Osteocyte (in vitro differentiated cells): ENCODE results near the gene CGB2. TPM values are rescaled to one million over a fixed set of nuclear protein-coding genes. Genes with fewer than 3 reads are reported as not detected.
"Not testable (repeated sequence)": the region's sequence is repeated elsewhere in the genome, so short reads cannot be mapped to it uniquely, and the experiment has no call there.

Experiments
- DNase-seq: peaks from one replicate; pipeline ENCODE4 v3.0.0; 2021; ENCODE audit warnings: mixed read lengths; ENCODE audit not compliant: unreplicated experiment; ENCODE audit errors: extremely low spot score
- H3K27ac Mint-ChIP-seq: one replicate; pipeline ENCODE4 v1.8.0; 2021; ENCODE audit warnings: mild to moderate bottlenecking, mixed read lengths; ENCODE audit not compliant: unreplicated experiment
- H3K27me3 Mint-ChIP-seq: one replicate; pipeline ENCODE4 v1.8.0; 2021; ENCODE audit warnings: mixed read lengths; ENCODE audit not compliant: unreplicated experiment
- H3K36me3 Mint-ChIP-seq: one replicate; pipeline ENCODE4 v1.8.0; 2021; ENCODE audit warnings: mixed read lengths; ENCODE audit not compliant: unreplicated experiment
- H3K4me1 Mint-ChIP-seq: one replicate; pipeline ENCODE4 v1.8.0; 2021; ENCODE audit warnings: mixed read lengths; ENCODE audit not compliant: unreplicated experiment
- H3K4me3 Mint-ChIP-seq: one replicate; pipeline ENCODE4 v1.8.0; 2021; ENCODE audit warnings: mild to moderate bottlenecking, moderate library complexity, mixed read lengths; ENCODE audit not compliant: unreplicated experiment
- H3K9me3 Mint-ChIP-seq: one replicate; pipeline ENCODE4 v1.8.0; 2021; ENCODE audit warnings: mixed read lengths; ENCODE audit not compliant: unreplicated experiment
- CTCF ChIP-seq: fragments of 200-600 bp; sonication (generic); IDR thresholded peaks from 2 replicates; pipeline ENCODE4 v1.5.0; 2021; ENCODE audit warnings: antibody characterized with exemption, mild to moderate bottlenecking, moderate library complexity
- total RNA-seq: library from RNA; stranded (reverse); gene quantifications from 2 replicates; pipeline ENCODE4 v1.2.1, GENCODE V29; 2021

The CGB2 gene
- total RNA-seq, 1 donor from 2014 or later, result not detected

- DNase-seq, H3K4me1 Mint-ChIP-seq, H3K9me3 Mint-ChIP-seq, H3K4me3 Mint-ChIP-seq, H3K27ac Mint-ChIP-seq, H3K27me3 Mint-ChIP-seq, H3K36me3 Mint-ChIP-seq: not testable (repeated sequence)
- peak; percentile 46 for TF ChIP-seq CTCF
Observed at GRCh38 chr19:49036815-49037214, 5.1 kb downstream of the CGB2 start, which contains the start of gene CGB1. Gene CGB1, minus strand, starts transcription at chr19:49036895. Its CDS starts 184 bp downstream, at chr19:49036711.

DNA sequence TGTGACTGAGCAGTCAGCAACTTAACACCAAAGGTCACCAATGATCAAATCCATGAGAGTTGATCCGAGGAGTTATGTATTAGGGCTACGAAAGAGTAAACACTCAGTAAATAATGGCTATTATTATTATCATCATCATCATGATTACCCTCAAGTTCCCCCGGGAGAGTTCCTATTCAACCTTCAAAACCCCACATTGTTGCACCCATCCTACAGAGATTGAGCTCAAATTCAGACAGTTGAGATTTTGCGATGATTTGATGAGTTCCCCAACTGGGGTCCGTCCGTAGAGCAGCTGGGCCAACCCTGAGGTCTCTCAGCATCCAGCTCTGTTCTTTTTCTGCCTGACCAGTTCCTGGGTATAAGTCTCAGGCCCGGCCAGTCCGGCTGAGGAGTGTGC, 6.4 kb downstream of the CGB2 start:
- H3K36me3 Mint-ChIP-seq, H3K27me3 Mint-ChIP-seq, H3K4me3 Mint-ChIP-seq, H3K27ac Mint-ChIP-seq, DNase-seq, H3K9me3 Mint-ChIP-seq: not testable (repeated sequence)
- H3K4me1 Mint-ChIP-seq, result peaks cover 12% of the 10 kb centered on the region

GRCh38 chr19:49038557-49039276, 7.0 kb downstream of the CGB2 start:
- not testable (repeated sequence) for H3K27me3 Mint-ChIP-seq, H3K27ac Mint-ChIP-seq, H3K36me3 Mint-ChIP-seq, H3K4me3 Mint-ChIP-seq, H3K9me3 Mint-ChIP-seq, DNase-seq
- H3K4me1 Mint-ChIP-seq, result peaks cover 12% of the 10 kb centered on the region

DNA sequence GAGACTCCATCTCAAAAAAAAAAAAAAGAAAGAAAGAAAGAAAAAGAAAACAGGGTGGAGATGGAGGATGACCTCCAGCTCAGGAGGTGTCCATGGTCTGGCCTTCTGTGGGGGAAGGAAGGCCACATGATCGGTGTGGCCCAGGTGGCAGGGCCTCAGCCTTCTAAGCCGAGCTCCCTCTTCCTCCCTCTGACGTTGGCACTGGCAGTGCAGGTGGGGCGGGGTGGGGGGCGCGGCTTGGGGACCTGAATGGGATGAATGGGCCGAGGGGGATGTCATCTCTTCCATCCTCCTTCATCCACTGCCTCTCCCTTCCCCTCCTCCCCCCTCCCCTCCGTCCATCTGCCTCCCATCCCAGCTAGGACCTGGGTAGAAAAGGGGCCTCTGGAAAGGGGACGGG, 8.0 kb downstream of the CGB2 start:
- H3K27ac Mint-ChIP-seq, H3K36me3 Mint-ChIP-seq, H3K27me3 Mint-ChIP-seq, H3K4me3 Mint-ChIP-seq, H3K9me3 Mint-ChIP-seq, DNase-seq: not testable (repeated sequence)
- H3K4me1 Mint-ChIP-seq, result peaks cover 12% of the 10 kb centered on the region

DNA sequence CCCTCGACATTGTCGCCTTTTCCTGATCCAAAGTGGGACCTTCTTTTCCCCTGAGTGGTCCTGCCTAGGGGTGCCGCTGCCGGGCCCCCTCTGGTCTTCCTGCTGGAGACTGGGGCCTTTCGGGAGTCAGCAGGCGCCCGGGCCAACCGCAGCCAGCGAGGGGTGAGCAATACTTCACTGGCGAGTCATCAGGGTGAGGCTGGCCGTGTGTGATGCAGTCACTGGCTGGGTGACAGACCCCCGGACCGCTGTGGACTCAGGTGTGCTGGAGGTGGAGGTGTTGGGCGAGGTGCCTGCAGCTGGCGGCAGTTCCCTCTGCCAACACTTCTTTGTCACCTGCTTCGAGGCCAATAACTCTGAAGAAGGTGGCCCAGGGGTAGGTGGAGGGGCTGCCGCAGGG, 10.5 kb downstream of the CGB2 start:
- no peaks in the 10 kb centered on the region for H3K9me3 Mint-ChIP-seq
- DNase-seq, result no peak
- no peak overlapping the region for H3K27ac Mint-ChIP-seq
- H3K27me3 Mint-ChIP-seq, result no peaks in the 10 kb centered on the region
- peaks cover 12% of the 10 kb centered on the region for H3K4me1 Mint-ChIP-seq
- H3K36me3 Mint-ChIP-seq, result no peaks in the 10 kb centered on the region
- no peak overlapping the region for H3K4me3 Mint-ChIP-seq
- no peak for TF ChIP-seq CTCF

DNA sequence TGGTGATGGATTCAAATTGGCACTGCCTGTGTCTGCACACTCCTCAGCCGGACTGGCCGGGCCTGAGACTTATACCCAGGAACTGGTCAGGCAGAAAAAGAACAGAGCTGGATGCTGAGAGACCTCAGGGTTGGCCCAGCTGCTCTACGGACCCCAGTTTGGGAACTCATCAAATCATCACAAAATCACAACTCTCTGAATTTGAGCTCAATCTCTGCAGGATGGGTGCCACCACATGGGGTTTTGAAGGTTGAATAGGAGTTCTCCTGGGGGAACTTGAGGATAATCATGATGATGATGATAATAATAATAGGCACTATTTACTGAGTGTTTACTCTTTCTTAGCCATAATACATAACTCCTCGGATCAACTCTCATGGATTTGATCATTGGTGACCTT, 11.0 kb downstream of the CGB2 start:
- peaks cover 12% of the 10 kb centered on the region for H3K4me1 Mint-ChIP-seq
- not testable (repeated sequence) for H3K4me3 Mint-ChIP-seq, H3K27me3 Mint-ChIP-seq, H3K9me3 Mint-ChIP-seq, H3K27ac Mint-ChIP-seq, DNase-seq, H3K36me3 Mint-ChIP-seq

DNA sequence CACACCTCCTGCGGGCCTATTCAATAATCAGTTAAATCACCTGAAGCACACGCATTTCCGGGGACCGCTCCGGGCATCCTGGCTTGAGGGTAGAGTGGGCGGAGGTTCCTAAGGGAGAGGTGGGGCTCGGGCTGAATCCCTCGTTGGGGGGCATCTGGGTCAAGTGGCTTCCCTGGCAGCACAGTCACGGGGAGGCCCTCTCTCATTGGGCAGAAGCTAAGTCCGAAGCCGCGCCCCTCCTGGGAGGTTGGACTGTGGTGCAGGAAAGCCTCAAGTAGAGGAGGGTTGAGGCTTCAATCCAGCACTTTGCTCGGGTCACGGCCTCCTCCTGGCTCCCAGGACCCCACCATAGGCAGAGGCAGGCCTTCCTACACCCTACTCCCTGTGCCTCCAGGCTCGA, 11.9 kb downstream of the CGB2 start, which contains the start of gene CGB5:
TSS of gene CGB5 (plus strand) at position 301 of the 400 bp plus-strand sequence. CDS start 362 bp downstream, outside the sequence.
- DNase-seq, H3K4me1 Mint-ChIP-seq, H3K27ac Mint-ChIP-seq, H3K4me3 Mint-ChIP-seq, H3K27me3 Mint-ChIP-seq, H3K36me3 Mint-ChIP-seq, H3K9me3 Mint-ChIP-seq: not testable (repeated sequence)

GRCh38 chr19:49049011-49049410, 17.3 kb downstream of the CGB2 start, which contains the start of gene CGB8:
Gene CGB8, minus strand, starts transcription at chr19:49049111. Its CDS starts 372 bp downstream, at chr19:49048739.
- not testable (repeated sequence) for H3K4me3 Mint-ChIP-seq, H3K4me1 Mint-ChIP-seq, DNase-seq, H3K36me3 Mint-ChIP-seq, H3K9me3 Mint-ChIP-seq, H3K27me3 Mint-ChIP-seq, H3K27ac Mint-ChIP-seq

GRCh38 chr19:49049834-49050233, 18.1 kb downstream of the CGB2 start:
- DNase-seq, H3K4me1 Mint-ChIP-seq, H3K4me3 Mint-ChIP-seq, H3K27ac Mint-ChIP-seq, H3K27me3 Mint-ChIP-seq, H3K9me3 Mint-ChIP-seq, H3K36me3 Mint-ChIP-seq: not testable (repeated sequence)

- DNase-seq, H3K27ac Mint-ChIP-seq, H3K9me3 Mint-ChIP-seq, H3K4me3 Mint-ChIP-seq, H3K27me3 Mint-ChIP-seq, H3K4me1 Mint-ChIP-seq, H3K36me3 Mint-ChIP-seq: not testable (repeated sequence)
Observed at GRCh38 chr19:49050376-49051033, 18.8 kb downstream of the CGB2 start.
